ENCODE results near the gene AMY1B. TPM values are rescaled to one million over a fixed set of nuclear protein-coding genes. Genes with fewer than 3 reads are reported as not detected.
"Not testable (repeated sequence)": the region's sequence is repeated elsewhere in the genome, so short reads cannot be mapped to it uniquely, and the experiment has no call there.

AMY1B gene
- total RNA-seq, 2 donors from 2014 or later: not detected

- H3K4me3 Mint-ChIP-seq; H3K36me3 Mint-ChIP-seq (ENCODE audit: insufficient read depth in 2 of 2); H3K27ac Mint-ChIP-seq; H3K4me1 Mint-ChIP-seq (ENCODE audit: low read depth); H3K27me3 Mint-ChIP-seq (ENCODE audit: low read depth); H3K9me3 Mint-ChIP-seq; DNase-seq; ATAC-seq (replicated peaks in 1 of 2): not testable (repeated sequence)
Measured at GRCh38 chr1:103654133-103654532, 41.9 kb downstream of the AMY1B start.

GRCh38 chr1:103650889-103651288, 45.1 kb downstream of the AMY1B start:
- H3K27me3 Mint-ChIP-seq (ENCODE audit: low read depth); H3K9me3 Mint-ChIP-seq; H3K36me3 Mint-ChIP-seq (ENCODE audit: insufficient read depth in 2 of 2); H3K4me1 Mint-ChIP-seq (ENCODE audit: low read depth); H3K27ac Mint-ChIP-seq; H3K4me3 Mint-ChIP-seq; DNase-seq; ATAC-seq (replicated peaks in 1 of 2): not testable (repeated sequence)

DNA sequence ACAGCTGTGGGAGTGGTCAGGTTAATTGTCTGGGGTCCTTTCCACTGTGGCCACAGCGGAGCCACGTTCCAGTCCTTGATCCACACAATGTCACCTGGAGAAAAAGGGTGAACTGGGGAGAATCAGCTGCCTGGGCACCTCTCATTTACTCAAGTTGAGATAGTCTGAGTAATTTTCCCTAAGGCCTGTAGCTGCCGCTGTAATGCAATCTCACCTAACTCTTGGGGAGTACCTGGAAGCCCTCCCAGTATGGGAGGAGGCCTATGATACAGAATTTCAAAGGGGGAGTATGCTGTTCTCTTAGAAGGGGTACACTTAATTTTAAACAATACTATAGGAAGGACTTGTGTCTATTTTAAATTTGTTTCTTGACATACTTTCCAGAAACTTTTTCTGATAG, 45.7 kb downstream of the AMY1B start:
- not testable (repeated sequence) for H3K9me3 Mint-ChIP-seq; H3K4me3 Mint-ChIP-seq; ATAC-seq (replicated peaks in 1 of 2); H3K4me1 Mint-ChIP-seq (ENCODE audit: low read depth); H3K36me3 Mint-ChIP-seq (ENCODE audit: insufficient read depth in 2 of 2); DNase-seq; H3K27ac Mint-ChIP-seq; H3K27me3 Mint-ChIP-seq (ENCODE audit: low read depth)

DNA sequence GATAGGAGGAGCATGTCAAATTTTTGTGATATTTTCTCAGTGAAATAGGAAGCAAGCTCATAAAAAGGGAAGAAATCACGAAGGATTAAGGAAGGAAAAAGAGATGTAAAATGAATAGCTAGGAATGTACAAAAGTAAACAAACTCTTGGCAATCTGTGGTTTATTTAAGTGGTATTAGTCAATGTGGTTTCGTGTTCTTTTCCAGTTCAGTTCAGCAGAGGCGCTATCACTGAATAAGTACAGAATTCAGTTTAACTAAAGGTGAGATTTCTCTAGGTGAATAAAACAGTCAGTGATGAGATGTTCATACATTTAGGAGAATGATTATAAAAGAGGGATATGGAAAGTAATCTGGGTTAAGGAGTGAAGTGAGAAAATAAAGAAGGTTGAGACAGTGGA, 52.1 kb downstream of the AMY1B start:
- not testable (repeated sequence) for H3K27ac Mint-ChIP-seq; H3K27me3 Mint-ChIP-seq (ENCODE audit: low read depth); H3K36me3 Mint-ChIP-seq (ENCODE audit: insufficient read depth in 2 of 2); DNase-seq; H3K9me3 Mint-ChIP-seq; H3K4me1 Mint-ChIP-seq (ENCODE audit: low read depth); H3K4me3 Mint-ChIP-seq; ATAC-seq (replicated peaks in 1 of 2)

- ATAC-seq (replicated peaks in 1 of 2); H3K36me3 Mint-ChIP-seq (ENCODE audit: insufficient read depth in 2 of 2); DNase-seq; H3K27me3 Mint-ChIP-seq (ENCODE audit: low read depth); H3K4me1 Mint-ChIP-seq (ENCODE audit: low read depth); H3K9me3 Mint-ChIP-seq; H3K27ac Mint-ChIP-seq; H3K4me3 Mint-ChIP-seq: not testable (repeated sequence)
Measured at GRCh38 chr1:103641194-103641593, 54.8 kb downstream of the AMY1B start.

Other genes starting within 250 kb of the AMY1B start
- 10 to 100 TPM; 27.0 to 27.1 TPM for gene RNPC3, start 170.5 kb downstream of the AMY1B start, total RNA-seq
- 10 to 100 TPM; 12.9 to 14.2 TPM for gene AMY2B, start 124.6 kb downstream of the AMY1B start, total RNA-seq
- gene AMY2A, start 78.8 kb downstream of the AMY1B start, total RNA-seq: not detected
- gene AMY1A, start 40.5 kb downstream of the AMY1B start, total RNA-seq: not detected
- not detected for gene AMY1C, start 53.7 kb upstream of the AMY1B start, total RNA-seq

All from activated T-cell treated with anti-CD3 and anti-CD28 coated beads, Interleukin-2, amount 50 U/mL, for 72 hours (primary cell).